ENCODE measurements around the gene RIMKLB.

- TF ChIP-seq, protein P1, sequence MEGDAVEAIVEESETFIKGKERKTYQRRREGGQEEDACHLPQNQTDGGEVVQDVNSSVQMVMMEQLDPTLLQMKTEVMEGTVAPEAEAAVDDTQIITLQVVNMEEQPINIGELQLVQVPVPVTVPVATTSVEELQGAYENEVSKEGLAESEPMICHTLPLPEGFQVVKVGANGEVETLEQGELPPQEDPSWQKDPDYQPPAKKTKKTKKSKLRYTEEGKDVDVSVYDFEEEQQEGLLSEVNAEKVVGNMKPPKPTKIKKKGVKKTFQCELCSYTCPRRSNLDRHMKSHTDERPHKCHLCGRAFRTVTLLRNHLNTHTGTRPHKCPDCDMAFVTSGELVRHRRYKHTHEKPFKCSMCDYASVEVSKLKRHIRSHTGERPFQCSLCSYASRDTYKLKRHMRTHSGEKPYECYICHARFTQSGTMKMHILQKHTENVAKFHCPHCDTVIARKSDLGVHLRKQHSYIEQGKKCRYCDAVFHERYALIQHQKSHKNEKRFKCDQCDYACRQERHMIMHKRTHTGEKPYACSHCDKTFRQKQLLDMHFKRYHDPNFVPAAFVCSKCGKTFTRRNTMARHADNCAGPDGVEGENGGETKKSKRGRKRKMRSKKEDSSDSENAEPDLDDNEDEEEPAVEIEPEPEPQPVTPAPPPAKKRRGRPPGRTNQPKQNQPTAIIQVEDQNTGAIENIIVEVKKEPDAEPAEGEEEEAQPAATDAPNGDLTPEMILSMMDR (IDR thresholded peaks at IDR 0.05) = no peak
- TF ChIP-seq POLR2AphosphoS5 (IDR thresholded peaks at IDR 0.05) = no peak
- TF ChIP-seq POLR2A (IDR thresholded peaks at IDR 0.05) = no peak
Measured at GRCh38 chr12:8698132-8698851, 501 bp downstream of the RIMKLB start.
